Stimulated activated CD4-positive, alpha-beta T cell treated with anti-CD3 and anti-CD28 coated beads, Interleukin-2, amount 100 ng/mL, for 48 hours (primary cell): ENCODE results near the gene HLA-DQB1.
"Not testable (repeated sequence)": the region's sequence is repeated elsewhere in the genome, so short reads cannot be mapped to it uniquely, and the experiment has no call there.

Experiments used
- DNase-seq, 2 donors: peaks; one replicate each; pipeline ENCODE4 v3.0.0-alpha.2; 2020

The HLA-DQB1 gene

GRCh38 chr6:32662099-32662498, 4.4 kb downstream of the HLA-DQB1 start:
- DNase-seq = no peak

GRCh38 chr6:32659856-32660595, 6.4 kb downstream of the HLA-DQB1 start:
- DNase-seq = no peak

- no peak for DNase-seq
Measured at GRCh38 chr6:32658268-32658897, 8.1 kb downstream of the HLA-DQB1 start.

- not testable (repeated sequence) for DNase-seq
Measured at GRCh38 chr6:32657819-32658218, 8.6 kb downstream of the HLA-DQB1 start.

- not testable (repeated sequence) for DNase-seq
Measured at GRCh38 chr6:32657329-32657728, 9.1 kb downstream of the HLA-DQB1 start.

- DNase-seq = no peak
Measured at GRCh38 chr6:32655203-32655710, 11.2 kb downstream of the HLA-DQB1 start.

- DNase-seq = no peak
Measured at GRCh38 chr6:32645047-32645703, 21.3 kb downstream of the HLA-DQB1 start.

- no peak for DNase-seq
Measured at GRCh38 chr6:32643904-32644303, 22.6 kb downstream of the HLA-DQB1 start.

GRCh38 chr6:32642720-32643106, 23.7 kb downstream of the HLA-DQB1 start:
- no peak for DNase-seq

GRCh38 chr6:32641785-32642719, 24.4 kb downstream of the HLA-DQB1 start:
- not testable (repeated sequence) for DNase-seq

- no peak for DNase-seq
Measured at GRCh38 chr6:32641122-32641521, 25.3 kb downstream of the HLA-DQB1 start.

GRCh38 chr6:32639440-32640394, 26.7 kb downstream of the HLA-DQB1 start:
- no peak for DNase-seq

- DNase-seq = no peak
Measured at GRCh38 chr6:32638532-32639219, 27.8 kb downstream of the HLA-DQB1 start.

- DNase-seq = no peak
Measured at GRCh38 chr6:32637883-32638282, 28.6 kb downstream of the HLA-DQB1 start.

- no peak for DNase-seq
Measured at GRCh38 chr6:32637219-32637880, 29.1 kb downstream of the HLA-DQB1 start, which contains the start of gene HLA-DQA1. Gene HLA-DQA1, plus strand, starts transcription at chr6:32637406. Its CDS starts 53 bp downstream, at chr6:32637459.

GRCh38 chr6:32635526-32636123, 30.8 kb downstream of the HLA-DQB1 start:
- no peak for DNase-seq

- DNase-seq = not testable (repeated sequence)
Measured at GRCh38 chr6:32629793-32630192, 36.7 kb downstream of the HLA-DQB1 start.

- DNase-seq = peak in 1 of 2 donors; percentile 11
Measured at GRCh38 chr6:32627831-32628230, 38.6 kb downstream of the HLA-DQB1 start.

GRCh38 chr6:32627249-32627648, 39.2 kb downstream of the HLA-DQB1 start:
- DNase-seq = no peak

GRCh38 chr6:32625137-32625536, 41.3 kb downstream of the HLA-DQB1 start:
- no peak for DNase-seq
